RWPE1 (cell line): ENCODE measurements around the gene MBP.

ENCODE experiments used
- CTCF ChIA-PET: fragments of 350-600 bp; sonication (Branson Sonifier 250); formaldehyde crosslinking; extraction: SDS; loops from one replicate; lab custom pipeline; 2021; lab: Yijun Ruan, JAX
- POLR2A ChIA-PET: fragments of 400-600 bp; formaldehyde crosslinking; extraction: SDS; loops from one replicate; lab custom pipeline; 2020; ENCODE audit warnings: antibody characterized with exemption; ENCODE audit not compliant: low non-redundant PET; lab: Yijun Ruan, JAX
- DNase-seq: peaks from one replicate; pipeline ENCODE4 v3.0.0; 2012; ENCODE audit warnings: low spot score
- H3K27ac ChIP-seq: fragments of 450-650 bp; 2 replicates; pipeline ENCODE4 v1.5.1; 2017
- CTCF ChIP-seq: fragments of 450-650 bp; conservative IDR thresholded peaks from 2 replicates; pipeline ENCODE4 v1.5.1; 2017; ENCODE audit warnings: low read depth, mild to moderate bottlenecking

The MBP gene

GRCh38 chr18:77108821-77109647, 23.5 kb downstream of the MBP start:
- no peak overlapping the region for H3K27ac ChIP-seq
- DNase-seq = no peak
- ChIA-PET CTCF (interaction anchor here (0.6 kb wide), 1 partner anchor 99 kb away, joined by 4 read pairs; no protein-coding TSS in a partner anchor), POLR2A (no interaction called here)
- TF ChIP-seq CTCF = no peak

- ChIA-PET CTCF (no interaction called here), POLR2A (no interaction called here)
- DNase-seq = no peak
- no peak overlapping the region for H3K27ac ChIP-seq
- TF ChIP-seq CTCF = no peak
Observed at GRCh38 chr18:77108001-77108692, 24.4 kb downstream of the MBP start.

- no peak for DNase-seq
- POLR2A ChIA-PET = no interaction called here
- CTCF ChIA-PET = no interaction called here
- TF ChIP-seq CTCF = no peak
- H3K27ac ChIP-seq = no peak overlapping the region
Observed at GRCh38 chr18:77107292-77107691, 25.3 kb downstream of the MBP start.

- POLR2A ChIA-PET = no interaction called here
- TF ChIP-seq CTCF = no peak
- DNase-seq = no peak
- no peak overlapping the region for H3K27ac ChIP-seq
- CTCF ChIA-PET = no interaction called here
Observed at GRCh38 chr18:77106331-77106730, 26.3 kb downstream of the MBP start.

GRCh38 chr18:77105680-77106079, 26.9 kb downstream of the MBP start:
- no peak for TF ChIP-seq CTCF
- no peak overlapping the region for H3K27ac ChIP-seq
- ChIA-PET POLR2A (no interaction called here), CTCF (no interaction called here)
- no peak for DNase-seq

- POLR2A ChIA-PET = no interaction called here
- TF ChIP-seq CTCF = no peak
- CTCF ChIA-PET = interaction anchor here (0.5 kb wide), 1 partner anchor 94 kb away, joined by 3 read pairs; no protein-coding TSS in a partner anchor
- no peak overlapping the region for H3K27ac ChIP-seq
- DNase-seq = no peak
Observed at GRCh38 chr18:77105028-77105427, 27.6 kb downstream of the MBP start.
